Posterior cingulate gyrus (tissue), 11 donors: ENCODE data around the gene SARS1.
A peak's percentile ranks its signal among the peaks of the same experiment; 100 is the strongest.

Experiments
- DNase-seq, 10 donors: peaks; one replicate each; pipeline versions ENCODE4 v3.0.0 to v3.0.0-alpha.2; 2020 to 2021; ENCODE audit warnings: mixed read lengths in 3 of 10
- intact Hi-C: fragments of 100-400 bp; cut with DNase I; formaldehyde crosslinking; loops from one replicate; pipeline ENCODE4 v1.15.1; 2023

SARS1 gene

GRCh38 chr1:109247401-109248365, 34.0 kb downstream of the SARS1 start:
- peak in 3 of 10 donors; percentile 8 to 42 (median 24) for DNase-seq
- intact Hi-C loops = no loop called here

- intact Hi-C loops = no loop called here
- peak in 2 of 10 donors; percentile 32 to 36 for DNase-seq
Measured at GRCh38 chr1:109248444-109248796, 34.7 kb downstream of the SARS1 start.

DNA sequence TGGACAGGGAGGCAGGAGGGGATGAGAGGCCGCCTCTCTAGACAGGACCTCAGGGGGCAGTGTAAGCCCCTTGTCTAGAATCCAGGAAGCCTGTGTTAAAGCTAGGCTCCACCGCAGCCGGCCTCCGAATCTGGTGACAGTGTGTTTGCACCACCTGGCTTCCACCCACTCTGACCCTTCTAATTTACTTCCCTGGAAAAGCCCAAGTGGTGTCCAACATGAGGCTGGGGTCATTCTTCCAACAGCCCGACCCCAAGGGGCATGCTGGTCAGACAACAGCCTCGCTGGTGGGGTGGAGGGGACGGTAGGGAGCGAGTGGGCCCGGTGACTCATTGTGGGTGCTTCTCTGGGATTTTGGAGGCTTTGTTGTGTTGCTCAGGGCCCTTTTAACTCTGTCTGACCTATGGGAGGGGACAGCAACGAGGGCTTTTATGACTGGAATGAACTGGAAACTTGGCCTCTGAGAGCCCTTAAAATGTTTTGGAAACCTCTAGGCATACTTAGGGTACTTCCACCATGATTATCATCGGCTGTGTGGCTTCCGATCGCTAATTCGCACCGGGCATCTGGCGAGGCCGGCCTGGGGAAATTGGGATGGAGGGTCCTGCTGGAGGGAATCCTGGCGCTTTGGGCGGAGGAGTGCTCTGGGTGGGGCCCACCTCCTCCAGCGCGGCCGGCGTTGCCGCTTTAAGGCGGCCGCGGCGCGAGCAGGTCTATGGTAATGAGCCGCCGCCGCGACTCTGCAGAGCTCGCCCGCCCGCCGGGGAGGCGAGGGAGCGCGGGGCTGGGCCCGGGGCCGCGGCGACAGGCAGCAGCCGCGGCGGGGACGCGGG, 35.3 kb downstream of the SARS1 start, which contains the start of gene CELSR2:
TSS of gene CELSR2 (plus strand) at position 743 of the 833 bp plus-strand sequence. CDS start 541 bp downstream, outside the sequence.
- peak in 9 of 10 donors; percentile 50 to 97 (median 76) for DNase-seq
- intact Hi-C loops = no loop called here

GRCh38 chr1:109249654-109250401, 36.1 kb downstream of the SARS1 start:
- DNase-seq = peak in 5 of 10 donors; percentile 28 to 83 (median 68)
- intact Hi-C loops = no loop called here

DNA sequence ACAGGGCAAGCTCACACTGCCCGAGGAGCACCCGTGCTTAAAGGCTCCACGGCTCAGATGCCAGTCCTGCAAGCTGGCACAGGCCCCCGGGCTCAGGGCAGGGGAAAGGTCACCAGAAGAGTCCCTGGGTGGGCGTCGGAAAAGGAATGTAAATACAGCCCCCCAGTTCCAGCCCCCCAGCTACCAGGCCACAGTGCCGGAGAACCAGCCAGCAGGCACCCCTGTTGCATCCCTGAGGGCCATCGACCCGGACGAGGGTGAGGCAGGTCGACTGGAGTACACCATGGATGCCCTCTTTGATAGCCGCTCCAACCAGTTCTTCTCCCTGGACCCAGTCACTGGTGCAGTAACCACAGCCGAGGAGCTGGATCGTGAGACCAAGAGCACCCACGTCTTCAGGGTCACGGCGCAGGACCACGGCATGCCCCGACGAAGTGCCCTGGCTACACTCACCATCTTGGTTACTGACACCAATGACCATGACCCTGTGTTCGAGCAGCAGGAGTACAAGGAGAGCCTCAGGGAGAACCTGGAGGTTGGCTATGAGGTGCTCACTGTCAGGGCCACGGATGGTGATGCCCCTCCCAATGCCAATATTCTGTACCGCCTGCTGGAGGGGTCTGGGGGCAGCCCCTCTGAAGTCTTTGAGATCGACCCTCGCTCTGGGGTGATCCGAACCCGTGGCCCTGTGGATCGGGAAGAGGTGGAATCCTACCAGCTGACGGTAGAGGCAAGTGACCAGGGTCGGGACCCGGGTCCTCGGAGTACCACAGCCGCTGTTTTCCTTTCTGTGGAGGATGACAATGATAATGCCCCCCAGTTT, 36.9 kb downstream of the SARS1 start:
- peak in 4 of 10 donors; percentile 11 to 71 (median 57) for DNase-seq
- intact Hi-C loops = no loop called here

DNA sequence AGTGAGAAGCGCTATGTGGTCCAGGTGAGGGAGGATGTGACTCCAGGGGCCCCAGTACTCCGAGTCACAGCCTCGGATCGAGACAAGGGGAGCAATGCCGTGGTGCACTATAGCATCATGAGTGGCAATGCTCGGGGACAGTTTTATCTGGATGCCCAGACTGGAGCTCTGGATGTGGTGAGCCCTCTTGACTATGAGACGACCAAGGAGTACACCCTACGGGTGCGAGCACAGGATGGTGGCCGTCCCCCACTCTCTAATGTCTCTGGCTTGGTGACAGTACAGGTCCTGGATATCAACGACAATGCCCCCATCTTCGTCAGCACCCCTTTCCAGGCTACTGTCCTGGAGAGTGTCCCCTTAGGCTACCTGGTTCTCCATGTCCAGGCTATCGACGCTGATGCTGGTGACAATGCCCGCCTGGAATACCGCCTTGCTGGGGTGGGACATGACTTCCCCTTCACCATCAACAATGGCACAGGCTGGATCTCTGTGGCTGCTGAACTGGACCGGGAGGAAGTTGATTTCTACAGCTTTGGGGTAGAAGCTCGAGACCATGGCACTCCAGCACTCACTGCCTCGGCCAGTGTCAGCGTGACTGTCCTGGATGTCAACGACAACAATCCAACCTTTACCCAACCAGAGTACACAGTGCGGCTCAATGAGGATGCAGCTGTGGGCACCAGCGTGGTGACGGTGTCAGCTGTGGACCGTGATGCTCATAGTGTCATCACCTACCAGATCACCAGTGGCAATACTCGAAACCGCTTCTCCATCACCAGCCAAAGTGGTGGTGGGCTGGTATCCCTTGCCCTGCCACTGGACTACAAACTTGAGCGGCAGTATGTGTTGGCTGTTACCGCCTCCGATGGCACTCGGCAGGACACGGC, 37.8 kb downstream of the SARS1 start:
- peak in 3 of 10 donors; percentile 24 to 47 (median 39) for DNase-seq
- intact Hi-C loops = no loop called here

DNA sequence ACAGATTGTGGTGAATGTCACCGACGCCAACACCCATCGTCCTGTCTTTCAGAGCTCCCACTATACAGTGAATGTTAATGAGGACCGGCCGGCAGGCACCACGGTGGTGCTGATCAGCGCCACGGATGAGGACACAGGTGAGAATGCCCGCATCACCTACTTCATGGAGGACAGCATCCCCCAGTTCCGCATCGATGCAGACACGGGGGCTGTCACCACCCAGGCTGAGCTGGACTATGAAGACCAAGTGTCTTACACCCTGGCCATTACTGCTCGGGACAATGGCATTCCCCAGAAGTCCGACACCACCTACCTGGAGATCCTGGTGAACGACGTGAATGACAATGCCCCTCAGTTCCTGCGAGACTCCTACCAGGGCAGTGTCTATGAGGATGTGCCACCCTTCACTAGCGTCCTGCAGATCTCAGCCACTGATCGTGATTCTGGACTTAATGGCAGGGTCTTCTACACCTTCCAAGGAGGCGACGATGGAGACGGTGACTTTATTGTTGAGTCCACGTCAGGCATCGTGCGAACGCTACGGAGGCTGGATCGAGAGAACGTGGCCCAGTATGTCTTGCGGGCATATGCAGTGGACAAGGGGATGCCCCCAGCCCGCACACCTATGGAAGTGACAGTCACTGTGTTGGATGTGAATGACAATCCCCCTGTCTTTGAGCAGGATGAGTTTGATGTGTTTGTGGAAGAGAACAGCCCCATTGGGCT, 38.6 kb downstream of the SARS1 start:
- intact Hi-C loops = no loop called here
- peak in 5 of 10 donors; percentile 8 to 76 (median 50) for DNase-seq

- peak; percentile 75 to 97 (median 85) for DNase-seq
- intact Hi-C loops = no loop called here
Measured at GRCh38 chr1:109252893-109253802, 39.4 kb downstream of the SARS1 start.

GRCh38 chr1:109253803-109254620, 40.3 kb downstream of the SARS1 start:
- intact Hi-C loops = no loop called here
- peak in 7 of 10 donors; percentile 52 to 94 (median 65) for DNase-seq

DNA sequence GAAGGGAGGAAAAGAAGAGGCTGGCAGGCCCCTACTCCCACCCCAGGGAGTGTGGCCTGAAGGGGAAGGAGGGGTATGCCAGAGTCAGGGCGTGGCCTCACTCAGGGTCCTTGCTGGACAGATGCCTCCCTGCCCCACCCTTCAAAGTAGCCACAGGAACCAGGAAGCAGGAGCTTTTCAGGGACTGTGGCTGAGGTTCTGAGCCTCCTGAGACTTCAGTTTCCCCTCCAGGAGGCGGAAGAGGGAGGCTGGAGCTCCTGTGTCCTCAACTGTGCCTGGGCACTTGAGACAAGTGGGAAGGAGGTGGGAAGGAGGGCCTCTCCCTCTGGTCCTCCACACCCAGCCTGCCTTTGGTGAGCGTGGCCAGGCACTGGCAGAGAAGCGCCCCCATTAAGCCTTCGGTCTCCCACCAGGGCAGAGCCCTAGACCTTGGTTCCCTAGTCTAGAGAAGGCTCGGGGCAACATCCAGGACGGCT, 40.9 kb downstream of the SARS1 start:
- peak in 4 of 10 donors; percentile 24 to 86 (median 77) for DNase-seq
- intact Hi-C loops = no loop called here

GRCh38 chr1:109255097-109255651, 41.5 kb downstream of the SARS1 start:
- intact Hi-C loops = no loop called here
- peak in 4 of 10 donors; percentile 28 to 89 (median 80) for DNase-seq

DNA sequence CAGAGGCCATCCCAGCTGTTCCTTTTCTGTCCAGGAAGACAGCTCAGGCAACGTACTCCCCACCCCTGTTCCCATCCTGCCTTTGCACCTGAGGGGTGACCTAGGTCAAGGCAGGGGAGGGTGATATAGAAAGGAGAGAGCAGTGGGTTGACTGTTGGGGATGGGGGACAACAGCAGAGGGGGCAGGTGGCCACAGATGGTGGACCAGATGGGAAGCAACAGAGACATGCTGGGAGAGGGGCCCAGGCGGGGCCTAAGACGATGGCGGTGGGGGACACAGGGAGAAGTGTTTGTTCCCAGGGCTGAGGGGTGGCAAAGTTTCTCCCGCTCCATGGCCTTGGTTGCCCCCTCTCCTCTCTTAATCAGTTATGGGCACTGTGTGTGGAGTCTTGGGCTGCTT, 42.0 kb downstream of the SARS1 start:
- no peak for DNase-seq
- intact Hi-C loops = no loop called here

GRCh38 chr1:109256085-109256484, 42.4 kb downstream of the SARS1 start:
- DNase-seq = peak in 5 of 10 donors; percentile 43 to 93 (median 79)
- intact Hi-C loops = no loop called here

GRCh38 chr1:109256971-109257681, 43.4 kb downstream of the SARS1 start:
- DNase-seq = no peak
- intact Hi-C loops = no loop called here
